ENCODE data around the gene CYP27B1.
"Not testable (repeated sequence)": the region's sequence is repeated elsewhere in the genome, so short reads cannot be mapped to it uniquely, and the experiment has no call there.

Gene CYP27B1

DNA sequence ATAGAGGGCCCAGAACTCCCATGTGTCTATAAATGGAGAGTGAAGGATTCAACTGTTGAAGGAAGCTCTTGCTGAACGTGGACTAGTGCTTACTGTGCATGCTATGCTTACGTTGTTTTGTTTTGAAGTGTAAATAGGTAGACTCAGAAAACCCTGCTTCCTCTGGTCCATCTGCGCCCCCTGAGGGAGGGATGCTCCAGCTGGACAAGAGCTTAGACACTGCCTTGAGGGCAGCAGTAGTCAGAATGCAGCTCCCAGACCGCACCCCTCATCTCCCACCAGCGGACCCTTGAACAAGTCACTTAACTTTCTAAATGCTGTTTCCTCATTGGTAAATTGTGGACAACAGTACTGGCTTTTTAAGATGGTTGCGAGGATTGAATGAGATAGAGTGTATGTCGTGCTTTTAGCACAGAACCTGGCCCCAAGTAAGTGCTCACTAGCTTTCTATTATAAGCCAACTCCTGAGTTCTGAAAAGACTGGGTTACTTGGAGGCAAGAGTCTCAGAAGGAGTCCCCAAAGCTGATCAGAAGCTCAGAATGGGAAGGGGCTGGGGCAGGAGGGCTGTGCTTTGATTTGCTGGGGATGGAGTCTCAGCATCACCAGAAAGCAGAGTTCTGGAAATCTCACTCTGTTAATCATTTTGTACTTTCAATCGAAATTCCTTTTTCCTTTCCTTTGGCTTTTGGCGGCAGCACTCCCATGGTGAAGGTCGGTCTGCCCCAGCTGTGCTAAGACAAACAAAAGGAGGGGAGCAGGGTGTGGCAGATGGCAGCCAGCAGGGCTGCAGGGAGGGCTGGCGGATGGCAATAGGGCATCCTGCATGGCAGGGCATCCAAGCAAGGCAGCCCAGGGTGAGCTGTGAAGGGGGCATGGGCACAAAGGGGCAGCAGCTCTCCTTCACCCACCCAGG lies 43.9 kb downstream of the CYP27B1 start:
- Histone ChIP-seq H3K27me3 (replicated peaks; ENCODE audit: control insufficient read depth, insufficient read depth, low read length) (no peaks in the 10 kb centered on the region), H3K4me1 (ENCODE audit: control insufficient read depth, insufficient read depth, low read length) (peaks cover 6% of the 10 kb centered on the region), H3K4me3 (ENCODE audit: low read length) (no peak overlapping the region), H3K36me3 (ENCODE audit: control insufficient read depth, insufficient read depth, low read length, severe bottlenecking) (peaks cover 38% of the 10 kb centered on the region), H3K9me3 (ENCODE audit: control insufficient read depth, low read length) (no peaks in the 10 kb centered on the region), H3K9ac (ENCODE audit: low read length) (no peak overlapping the region)
- DNase-seq (ENCODE audit: low read depth), result no peak

GRCh38 chr12:57721846-57722608 lies 44.9 kb downstream of the CYP27B1 start:
- H3K9me3 ChIP-seq (ENCODE audit: control insufficient read depth, low read length); H3K9ac ChIP-seq (ENCODE audit: low read length); H3K27me3 ChIP-seq (replicated peaks; ENCODE audit: control insufficient read depth, insufficient read depth, low read length); DNase-seq (ENCODE audit: low read depth); H3K4me3 ChIP-seq (ENCODE audit: low read length); H3K4me1 ChIP-seq (ENCODE audit: control insufficient read depth, insufficient read depth, low read length): not testable (repeated sequence)
- H3K36me3 ChIP-seq (ENCODE audit: control insufficient read depth, insufficient read depth, low read length, severe bottlenecking), result peaks cover 45% of the 10 kb centered on the region

DNA sequence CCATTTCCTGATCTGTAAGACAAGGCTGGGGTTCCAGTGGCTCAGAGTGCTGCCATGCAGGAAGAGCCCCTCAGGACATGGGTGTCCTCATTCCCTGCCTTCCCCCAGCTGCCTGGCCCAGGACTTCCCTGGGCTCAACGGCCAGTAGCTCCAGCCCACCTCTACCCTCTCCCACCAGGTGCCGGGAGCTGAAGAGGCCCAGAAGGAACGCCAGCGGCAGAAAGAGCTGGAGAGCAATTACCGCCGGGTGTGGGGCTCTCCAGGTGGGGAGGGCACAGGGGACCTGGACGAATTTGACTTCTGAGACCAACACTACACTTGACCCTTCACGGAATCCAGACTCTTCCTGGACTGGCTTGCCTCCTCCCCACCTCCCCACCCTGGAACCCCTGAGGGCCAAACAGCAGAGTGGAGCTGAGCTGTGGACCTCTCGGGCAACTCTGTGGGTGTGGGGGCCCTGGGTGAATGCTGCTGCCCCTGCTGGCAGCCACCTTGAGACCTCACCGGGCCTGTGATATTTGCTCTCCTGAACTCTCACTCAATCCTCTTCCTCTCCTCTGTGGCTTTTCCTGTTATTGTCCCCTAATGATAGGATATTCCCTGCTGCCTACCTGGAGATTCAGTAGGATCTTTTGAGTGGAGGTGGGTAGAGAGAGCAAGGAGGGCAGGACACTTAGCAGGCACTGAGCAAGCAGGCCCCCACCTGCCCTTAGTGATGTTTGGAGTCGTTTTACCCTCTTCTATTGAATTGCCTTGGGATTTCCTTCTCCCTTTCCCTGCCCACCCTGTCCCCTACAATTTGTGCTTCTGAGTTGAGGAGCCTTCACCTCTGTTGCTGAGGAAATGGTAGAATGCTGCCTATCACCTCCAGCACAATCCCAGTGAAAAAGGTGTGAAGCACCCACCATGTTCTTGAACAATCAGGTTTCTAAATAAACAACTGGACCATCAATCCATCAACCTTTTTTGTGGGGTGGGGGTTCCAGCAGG lies 46.0 kb downstream of the CYP27B1 start:
- H3K9me3 ChIP-seq (ENCODE audit: control insufficient read depth, low read length), result no peaks in the 10 kb centered on the region
- peaks cover 56% of the 10 kb centered on the region for H3K36me3 ChIP-seq (ENCODE audit: control insufficient read depth, insufficient read depth, low read length, severe bottlenecking)
- DNase-seq (ENCODE audit: low read depth), result no peak
- H3K9ac ChIP-seq (ENCODE audit: low read length), result no peak overlapping the region
- H3K4me3 ChIP-seq (ENCODE audit: low read length), result no peak overlapping the region
- H3K27me3 ChIP-seq (replicated peaks; ENCODE audit: control insufficient read depth, insufficient read depth, low read length), result no peaks in the 10 kb centered on the region
- H3K4me1 ChIP-seq (ENCODE audit: control insufficient read depth, insufficient read depth, low read length), result peaks cover 2% of the 10 kb centered on the region

DNA sequence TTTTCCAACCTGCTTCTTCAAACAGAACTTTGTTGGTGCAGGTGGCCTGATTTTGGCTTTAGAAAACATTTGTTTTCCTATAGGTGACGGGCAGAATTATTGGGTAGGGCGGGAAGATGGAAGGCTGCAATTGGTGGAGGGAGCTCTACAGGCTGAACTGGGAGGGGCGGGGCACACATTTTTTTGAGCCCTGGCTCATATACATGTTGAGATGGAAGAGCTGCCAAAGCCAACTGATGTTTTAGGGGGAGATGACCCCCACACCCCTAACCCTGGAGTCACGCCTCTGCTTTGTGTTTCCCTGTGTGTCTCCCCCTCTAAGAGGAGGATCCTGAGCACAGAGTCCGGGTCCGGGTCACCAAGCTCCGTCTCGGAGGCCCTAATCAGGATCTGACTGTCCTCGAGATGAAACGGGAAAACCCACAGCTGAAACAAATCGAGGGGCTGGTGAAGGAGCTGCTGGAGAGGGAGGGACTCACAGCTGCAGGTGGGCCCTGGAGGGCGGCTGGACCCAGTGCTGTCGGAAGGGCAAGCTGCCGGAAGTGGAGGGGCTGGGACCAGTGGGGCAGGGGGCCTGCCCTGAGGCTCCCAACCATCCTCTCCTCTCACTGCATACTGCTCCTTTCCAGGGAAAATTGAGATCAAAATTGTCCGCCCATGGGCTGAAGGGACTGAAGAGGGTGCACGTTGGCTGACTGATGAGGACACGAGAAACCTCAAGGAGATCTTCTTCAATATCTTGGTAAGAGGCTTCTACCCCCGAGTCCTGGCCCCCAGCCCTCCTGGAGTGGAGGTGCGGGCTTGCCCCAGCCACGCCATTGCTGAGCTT lies 46.9 kb downstream of the CYP27B1 start:
- no peak for DNase-seq (ENCODE audit: low read depth)
- H3K4me3 ChIP-seq (ENCODE audit: low read length), result no peak overlapping the region
- H3K9me3 ChIP-seq (ENCODE audit: control insufficient read depth, low read length), result no peaks in the 10 kb centered on the region
- no peaks in the 10 kb centered on the region for H3K4me1 ChIP-seq (ENCODE audit: control insufficient read depth, insufficient read depth, low read length)
- peaks cover 63% of the 10 kb centered on the region for H3K36me3 ChIP-seq (ENCODE audit: control insufficient read depth, insufficient read depth, low read length, severe bottlenecking)
- H3K27me3 ChIP-seq (replicated peaks; ENCODE audit: control insufficient read depth, insufficient read depth, low read length), result no peaks in the 10 kb centered on the region
- H3K9ac ChIP-seq (ENCODE audit: low read length), result no peak overlapping the region

- no peaks in the 10 kb centered on the region for H3K9me3 ChIP-seq (ENCODE audit: control insufficient read depth, low read length)
- H3K27me3 ChIP-seq (replicated peaks; ENCODE audit: control insufficient read depth, insufficient read depth, low read length), result no peaks in the 10 kb centered on the region
- peaks cover 63% of the 10 kb centered on the region for H3K36me3 ChIP-seq (ENCODE audit: control insufficient read depth, insufficient read depth, low read length, severe bottlenecking)
- H3K4me1 ChIP-seq (ENCODE audit: control insufficient read depth, insufficient read depth, low read length), result no peaks in the 10 kb centered on the region
- DNase-seq (ENCODE audit: low read depth), result no peak
- H3K4me3 ChIP-seq (ENCODE audit: low read length), result no peak overlapping the region
- H3K9ac ChIP-seq (ENCODE audit: low read length), result no peak overlapping the region
These were observed 48.0 kb downstream of the CYP27B1 start for GRCh38 chr12:57718641-57719528.

DNA sequence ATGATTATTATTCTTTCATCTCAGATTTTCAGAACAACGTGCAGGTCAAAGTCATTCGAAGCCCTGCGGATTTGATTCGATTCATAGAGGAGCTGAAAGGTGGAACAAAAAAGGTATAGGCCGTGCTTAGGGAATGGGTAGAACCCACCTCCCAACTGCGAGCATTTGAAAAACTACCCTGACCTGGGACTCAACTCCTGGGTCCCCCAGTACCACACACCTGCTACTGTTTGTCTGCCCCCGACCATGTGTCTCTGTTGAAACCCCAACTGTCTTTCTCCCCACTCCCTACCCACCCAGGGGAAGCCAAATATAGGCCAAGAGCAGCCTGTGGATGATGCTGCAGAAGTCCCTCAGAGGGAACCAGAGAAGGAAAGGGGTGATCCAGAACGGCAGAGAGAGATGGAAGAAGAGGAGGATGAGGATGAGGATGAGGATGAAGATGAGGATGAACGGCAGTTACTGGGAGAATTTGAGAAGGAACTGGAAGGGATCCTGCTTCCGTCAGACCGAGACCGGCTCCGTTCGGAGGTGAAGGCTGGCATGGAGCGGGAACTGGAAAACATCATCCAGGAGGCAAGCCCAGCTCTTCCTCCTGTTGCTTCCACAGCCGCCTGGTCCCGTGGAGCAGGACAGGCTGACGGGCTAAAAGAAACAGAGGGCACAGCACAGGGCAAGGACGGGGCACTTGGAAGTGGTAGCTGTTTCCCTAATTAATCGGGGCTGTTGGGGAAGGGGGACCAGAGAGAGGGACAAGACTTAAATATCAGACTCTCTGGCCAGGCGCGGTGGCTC lies 48.8 kb downstream of the CYP27B1 start:
- Histone ChIP-seq H3K9me3 (ENCODE audit: control insufficient read depth, low read length) (no peaks in the 10 kb centered on the region), H3K4me1 (ENCODE audit: control insufficient read depth, insufficient read depth, low read length) (no peaks in the 10 kb centered on the region), H3K4me3 (ENCODE audit: low read length) (no peak overlapping the region), H3K27me3 (replicated peaks; ENCODE audit: control insufficient read depth, insufficient read depth, low read length) (no peaks in the 10 kb centered on the region), H3K36me3 (ENCODE audit: control insufficient read depth, insufficient read depth, low read length, severe bottlenecking) (peaks cover 63% of the 10 kb centered on the region), H3K9ac (ENCODE audit: low read length) (no peak overlapping the region)
- no peak for DNase-seq (ENCODE audit: low read depth)

- Histone ChIP-seq H3K9me3 (ENCODE audit: control insufficient read depth, low read length) (peaks cover 1% of the 10 kb centered on the region), H3K4me3 (ENCODE audit: low read length) (no peak overlapping the region), H3K27me3 (replicated peaks; ENCODE audit: control insufficient read depth, insufficient read depth, low read length) (no peaks in the 10 kb centered on the region), H3K4me1 (ENCODE audit: control insufficient read depth, insufficient read depth, low read length) (no peaks in the 10 kb centered on the region), H3K9ac (ENCODE audit: low read length) (no peak overlapping the region), H3K36me3 (ENCODE audit: control insufficient read depth, insufficient read depth, low read length, severe bottlenecking) (peaks cover 67% of the 10 kb centered on the region)
- no peak for DNase-seq (ENCODE audit: low read depth)
These were observed 49.7 kb downstream of the CYP27B1 start for GRCh38 chr12:57717131-57717530.

DNA sequence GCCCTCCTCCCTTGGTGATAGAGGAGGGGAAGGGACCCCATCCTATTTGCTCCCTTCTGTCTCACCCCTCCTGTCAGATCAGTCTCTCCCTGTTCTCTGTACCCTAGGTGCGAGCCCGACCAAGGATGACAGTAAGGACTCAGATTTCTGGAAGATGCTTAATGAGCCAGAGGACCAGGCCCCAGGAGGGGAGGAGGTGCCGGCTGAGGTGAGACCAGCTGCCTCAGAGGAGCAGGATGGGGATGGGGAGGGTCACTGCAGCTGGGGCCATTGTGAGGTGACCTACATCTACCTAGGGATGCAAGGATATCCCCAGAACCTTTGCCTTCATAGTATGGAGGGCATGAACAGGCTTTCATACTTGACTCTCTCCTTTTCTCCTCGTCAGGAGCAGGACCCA lies 50.6 kb downstream of the CYP27B1 start:
- H3K4me1 ChIP-seq (ENCODE audit: control insufficient read depth, insufficient read depth, low read length), result no peaks in the 10 kb centered on the region
- no peak overlapping the region for H3K9ac ChIP-seq (ENCODE audit: low read length)
- H3K36me3 ChIP-seq (ENCODE audit: control insufficient read depth, insufficient read depth, low read length, severe bottlenecking), result peaks cover 65% of the 10 kb centered on the region
- H3K4me3 ChIP-seq (ENCODE audit: low read length), result no peak overlapping the region
- DNase-seq (ENCODE audit: low read depth), result no peak
- peaks cover 5% of the 10 kb centered on the region for H3K9me3 ChIP-seq (ENCODE audit: control insufficient read depth, low read length)
- no peaks in the 10 kb centered on the region for H3K27me3 ChIP-seq (replicated peaks; ENCODE audit: control insufficient read depth, insufficient read depth, low read length)

- Histone ChIP-seq H3K4me3 (ENCODE audit: low read length) (no peak overlapping the region), H3K4me1 (ENCODE audit: control insufficient read depth, insufficient read depth, low read length) (no peaks in the 10 kb centered on the region), H3K36me3 (ENCODE audit: control insufficient read depth, insufficient read depth, low read length, severe bottlenecking) (peaks cover 60% of the 10 kb centered on the region), H3K9me3 (ENCODE audit: control insufficient read depth, low read length) (peaks cover 5% of the 10 kb centered on the region), H3K27me3 (replicated peaks; ENCODE audit: control insufficient read depth, insufficient read depth, low read length) (no peaks in the 10 kb centered on the region), H3K9ac (ENCODE audit: low read length) (no peak overlapping the region)
- no peak for DNase-seq (ENCODE audit: low read depth)
These were observed 51.1 kb downstream of the CYP27B1 start for GRCh38 chr12:57715786-57716185.

All from adipocyte (in vitro differentiated cells).